Measurements from ENCODE around the gene CTTNBP2.

The CTTNBP2 gene

DNA sequence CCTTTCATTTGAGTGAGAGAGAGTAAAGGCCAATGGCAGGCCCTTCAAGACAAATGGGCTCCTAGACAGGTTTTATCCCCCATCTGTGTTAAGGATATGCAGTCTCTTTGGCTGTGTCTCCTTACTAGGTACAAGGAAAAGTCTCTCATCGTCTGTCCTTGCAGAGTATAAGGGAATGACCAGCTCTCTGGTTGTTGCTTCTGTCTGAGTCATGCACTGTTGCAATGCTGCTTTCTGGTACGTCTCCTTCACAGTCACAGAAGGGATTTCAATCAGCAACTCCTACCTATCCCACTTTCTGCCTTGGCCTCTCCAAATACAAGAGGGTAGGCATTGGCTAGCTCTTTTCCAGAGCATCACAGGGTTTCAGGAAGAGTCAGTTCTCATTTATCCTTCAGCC lies 48.1 kb downstream of the CTTNBP2 start:
- no peak for DNase-seq (ENCODE audit: low read depth in 2 of 2)

DNA sequence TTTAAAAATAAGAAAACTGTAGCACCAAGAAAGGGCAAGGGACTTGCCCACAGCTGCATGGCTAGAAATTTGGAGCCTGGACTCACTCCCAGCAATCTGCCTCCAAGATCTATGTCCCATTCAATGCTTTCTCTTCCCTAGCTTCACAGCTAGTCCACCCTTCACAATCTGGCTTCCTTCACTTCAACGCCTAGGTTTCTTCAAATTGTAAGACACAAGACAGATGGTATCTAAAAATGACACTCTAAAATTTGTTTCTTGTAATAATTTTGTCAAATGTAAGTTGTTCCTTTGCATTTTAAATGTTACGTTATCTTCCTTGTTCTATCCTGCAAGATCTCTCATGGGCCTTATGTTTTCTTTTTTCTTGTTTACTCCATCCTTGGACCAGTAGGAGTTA lies 48.6 kb downstream of the CTTNBP2 start:
- no peak for DNase-seq (ENCODE audit: low read depth in 2 of 2)

DNA sequence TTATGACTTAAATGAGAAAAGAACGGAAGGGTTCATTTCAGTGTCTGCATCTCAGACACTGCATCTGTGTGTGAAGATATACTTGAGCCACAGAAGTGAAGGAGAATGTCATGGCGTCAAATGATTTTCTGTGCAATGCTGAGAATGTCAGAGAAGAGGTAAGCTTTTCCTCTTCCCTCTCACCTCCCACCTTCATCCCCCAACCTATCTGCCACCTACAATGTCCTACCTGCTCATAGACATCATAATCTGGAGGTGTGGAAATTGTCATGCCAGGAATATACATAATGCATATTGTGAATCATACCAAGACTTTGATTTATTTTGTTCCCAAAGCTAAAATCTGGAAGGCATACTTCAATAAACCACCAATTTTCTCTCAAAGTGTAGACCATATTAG lies 53.7 kb downstream of the CTTNBP2 start:
- DNase-seq (ENCODE audit: low read depth in 2 of 2) = no peak

DNA sequence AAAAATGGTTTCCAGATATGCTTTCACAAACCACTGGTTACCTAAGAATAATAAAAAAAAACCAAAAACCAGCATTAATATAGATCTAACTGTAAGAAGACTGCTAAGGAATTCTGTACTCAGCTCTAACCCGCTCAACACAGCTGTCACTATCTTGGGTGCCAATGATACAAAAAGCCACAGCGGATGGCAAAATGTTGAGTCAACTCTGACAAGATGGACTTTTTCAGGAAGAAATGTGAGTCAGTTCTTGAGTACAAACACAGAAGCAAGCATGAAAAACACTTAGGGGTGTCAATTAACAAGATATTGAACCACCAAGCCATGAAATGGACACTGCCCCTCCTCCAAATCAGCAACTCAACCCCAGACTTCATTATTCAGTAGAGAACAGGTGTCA lies 55.0 kb downstream of the CTTNBP2 start:
- no peak for DNase-seq (ENCODE audit: low read depth in 2 of 2)

DNA sequence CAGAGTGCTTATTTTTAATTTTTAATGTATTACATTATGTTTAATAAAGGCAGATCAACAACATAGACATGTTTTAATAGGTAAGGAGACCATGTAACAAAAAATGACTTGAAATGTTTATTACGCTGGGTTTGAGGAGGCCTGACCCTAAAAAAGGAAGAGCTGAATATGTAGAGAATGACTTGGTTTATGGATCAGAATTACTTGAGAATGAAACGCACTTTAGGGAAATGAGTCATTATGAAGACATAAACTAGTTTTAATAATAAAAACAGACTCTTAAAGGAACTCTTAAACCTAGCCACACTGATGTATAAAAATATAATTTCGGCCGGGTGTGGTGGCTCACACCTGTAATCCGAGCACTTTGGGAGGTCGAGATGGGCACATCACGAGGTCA lies 56.5 kb downstream of the CTTNBP2 start:
- DNase-seq (ENCODE audit: low read depth in 2 of 2) = no peak

DNA sequence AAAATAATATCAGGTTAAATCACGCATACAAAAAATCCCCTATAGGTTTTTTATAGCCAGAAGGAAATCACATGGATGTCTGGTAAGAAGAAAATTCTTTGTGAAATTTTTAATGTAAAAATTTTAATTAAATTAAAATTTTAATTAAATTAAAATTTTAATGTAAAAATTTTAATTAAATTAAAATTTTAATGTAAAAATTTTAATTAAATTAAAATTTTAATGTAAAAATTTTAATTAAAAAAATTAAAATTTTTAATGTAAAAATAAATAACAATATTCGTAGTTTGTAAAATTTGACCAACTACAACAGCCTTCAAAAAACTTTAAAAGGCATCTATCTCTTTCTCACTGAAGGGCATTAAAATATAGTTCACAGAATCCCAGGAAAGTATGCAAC lies 61.5 kb downstream of the CTTNBP2 start:
- DNase-seq (ENCODE audit: low read depth in 2 of 2) = no peak

DNA sequence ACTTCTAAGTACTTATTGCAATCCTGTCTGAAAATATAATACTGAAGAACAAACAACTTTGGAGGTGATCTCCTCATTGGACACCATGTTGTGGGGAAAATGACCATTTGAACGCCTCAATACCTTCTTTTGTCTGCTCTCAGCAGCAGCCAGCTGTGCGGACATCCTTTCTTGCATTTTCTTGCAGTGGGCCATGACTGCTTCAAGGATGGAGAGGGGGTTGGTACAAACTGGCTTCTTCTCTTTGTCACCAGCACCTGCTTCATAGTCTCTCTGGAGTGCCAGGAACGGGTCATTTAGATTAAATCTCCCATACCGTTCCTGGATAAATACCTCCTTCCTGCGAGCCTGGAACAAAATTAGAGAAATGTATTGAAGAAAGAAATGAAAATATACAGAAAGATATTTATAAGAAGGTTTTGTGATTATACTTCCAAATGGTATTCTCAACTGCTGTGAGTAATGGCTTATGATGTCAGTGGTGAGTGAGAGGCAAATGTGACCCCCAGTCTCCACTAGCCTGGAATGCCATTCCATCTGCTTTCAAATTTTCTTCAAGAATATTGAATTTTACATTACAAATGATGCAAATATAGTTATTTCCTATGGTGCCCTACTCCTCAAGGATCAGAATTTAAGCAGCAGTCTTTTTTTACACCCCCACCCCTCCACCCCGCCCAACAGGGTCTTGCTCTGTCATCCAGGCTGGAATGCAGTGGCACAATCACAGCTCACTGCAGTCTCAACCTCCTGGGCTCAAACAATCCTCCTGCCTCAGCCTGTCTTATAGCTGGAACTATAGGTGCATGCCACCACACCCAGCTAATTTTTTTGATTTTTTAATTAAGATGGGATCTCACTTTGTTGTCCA lies 62.4 kb downstream of the CTTNBP2 start:
- no peak for DNase-seq (ENCODE audit: low read depth in 2 of 2)

DNA sequence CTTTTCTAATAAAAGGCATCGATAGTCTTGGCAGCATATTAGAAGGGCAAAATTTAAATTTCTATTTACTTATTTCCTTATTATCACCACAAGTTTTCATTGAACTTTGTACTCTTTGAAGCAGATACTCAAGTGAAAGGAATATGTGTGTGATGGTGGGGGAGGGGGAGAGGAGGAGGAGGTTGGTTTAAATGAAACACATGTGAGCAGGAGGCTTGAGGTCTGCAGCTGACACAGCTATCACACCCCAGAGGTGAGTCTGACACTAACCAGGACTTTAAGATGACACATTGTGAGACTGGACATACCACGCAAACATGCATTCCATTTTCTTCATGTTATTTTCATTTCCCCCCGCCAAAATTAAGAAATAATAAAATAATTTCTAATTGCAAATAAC lies 63.3 kb downstream of the CTTNBP2 start:
- DNase-seq (ENCODE audit: low read depth in 2 of 2) = no peak

DNA sequence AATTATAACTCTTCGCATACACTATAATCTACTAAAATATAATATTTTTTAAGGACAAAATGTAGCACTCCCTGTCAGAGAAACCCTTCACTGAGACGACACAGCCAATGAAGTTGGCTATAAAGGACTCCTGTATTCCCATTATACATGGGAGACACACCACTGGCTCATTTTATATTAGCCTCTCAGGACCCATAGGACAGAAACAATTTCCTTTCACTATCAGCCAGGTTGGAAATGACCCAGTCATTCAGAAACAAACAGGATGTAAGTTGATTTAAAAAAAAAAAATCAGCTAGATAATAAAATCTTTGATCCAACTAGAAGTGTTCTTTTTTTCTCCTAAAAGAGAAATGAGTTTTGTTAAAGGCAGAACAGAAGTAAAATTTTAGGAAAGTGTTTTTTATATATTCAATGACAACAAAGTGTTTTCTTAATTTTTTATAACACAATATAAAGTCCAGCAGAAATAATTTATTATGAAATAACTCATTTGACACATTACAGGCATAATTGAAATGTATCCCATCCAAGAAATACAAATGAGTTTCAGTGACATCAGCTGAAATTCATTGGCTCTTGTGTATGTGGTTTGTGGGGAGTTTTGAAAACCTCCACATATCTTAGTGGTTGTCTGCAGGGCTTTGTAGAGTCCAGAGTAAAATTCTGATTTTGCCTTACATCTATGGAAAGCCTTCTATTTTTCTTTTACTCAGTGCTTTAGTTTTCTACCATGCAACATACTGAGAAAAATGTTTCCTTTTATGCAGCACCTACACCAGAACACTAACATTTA lies 64.1 kb downstream of the CTTNBP2 start:
- DNase-seq (ENCODE audit: low read depth in 2 of 2) = no peak

DNA sequence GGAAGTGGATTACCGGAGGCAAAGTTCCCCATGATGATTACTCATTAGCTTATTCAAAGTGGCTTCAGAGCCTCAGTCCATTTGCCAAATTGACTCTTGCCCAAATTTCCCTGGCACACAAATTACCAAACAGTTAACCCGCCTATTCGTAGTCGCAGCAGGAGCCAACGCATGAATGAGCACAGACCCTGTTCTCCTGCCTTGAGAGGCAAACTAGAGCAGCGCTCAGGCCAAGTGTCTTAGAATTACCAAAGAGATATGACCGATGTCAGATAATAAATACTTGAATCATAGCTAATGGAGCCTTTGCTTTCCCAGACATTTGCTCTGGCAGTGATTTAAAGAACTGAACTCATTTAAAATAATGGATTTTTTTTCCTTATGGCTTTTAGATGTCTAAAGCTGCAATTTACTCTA lies 64.9 kb downstream of the CTTNBP2 start:
- no peak for DNase-seq (ENCODE audit: low read depth in 2 of 2)

DNA sequence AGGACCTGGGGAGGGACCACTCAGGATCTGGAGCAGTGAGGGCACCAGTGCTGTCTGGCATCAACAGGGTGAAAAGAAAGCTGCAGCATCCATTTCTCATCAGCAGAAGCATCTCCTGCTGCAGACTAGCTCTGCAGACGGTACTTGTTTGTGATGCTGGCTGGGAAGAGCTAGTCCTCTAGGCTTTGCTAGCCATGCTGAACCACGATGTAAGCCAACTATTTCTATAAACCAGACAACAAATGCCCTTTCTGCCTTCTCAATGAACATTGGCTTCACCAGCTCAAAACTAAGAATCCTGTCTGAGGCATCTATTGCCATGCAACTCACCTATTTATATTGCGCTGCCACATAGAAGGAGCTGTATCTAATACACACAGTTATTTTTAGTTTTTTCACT lies 65.6 kb downstream of the CTTNBP2 start:
- no peak for DNase-seq (ENCODE audit: low read depth in 2 of 2)

DNA sequence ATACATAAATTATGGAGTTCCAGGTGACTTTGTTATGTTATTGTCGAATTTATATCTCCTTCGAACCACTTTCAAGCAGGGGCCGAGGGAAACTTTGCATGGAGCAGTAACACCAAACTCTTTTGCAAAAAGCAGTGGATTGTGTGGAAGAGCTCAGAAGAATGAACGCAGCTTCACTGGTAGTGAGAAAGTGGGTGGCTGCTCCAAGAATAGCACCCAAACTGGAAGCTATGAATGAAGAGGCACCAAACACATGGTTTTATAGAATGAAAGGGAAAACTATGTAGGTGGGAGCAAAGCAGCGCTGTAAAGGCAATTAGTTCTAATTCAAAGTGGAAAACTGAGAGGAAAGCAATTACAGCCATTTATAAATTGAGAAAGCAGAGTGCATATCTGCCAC lies 67.2 kb downstream of the CTTNBP2 start:
- DNase-seq (ENCODE audit: low read depth in 2 of 2) = no peak

DNA sequence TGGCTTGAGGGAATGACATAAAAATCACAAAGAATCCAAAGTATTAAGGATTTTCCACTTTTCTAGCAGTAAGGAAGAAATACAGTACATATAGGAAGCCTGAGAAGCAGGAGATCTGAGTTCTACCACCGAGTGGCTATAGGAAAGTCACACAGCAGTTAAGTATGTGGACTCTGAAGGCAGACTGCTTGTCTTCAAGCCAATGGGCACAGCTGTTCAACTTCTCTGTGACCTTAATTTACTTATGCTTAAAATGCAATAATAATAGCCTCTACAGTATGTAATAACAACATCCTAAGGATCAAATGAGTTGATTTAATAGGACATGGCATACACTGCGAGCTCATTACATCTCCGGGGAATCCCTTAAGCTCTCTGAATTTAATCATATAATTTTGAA lies 68.0 kb downstream of the CTTNBP2 start:
- no peak for DNase-seq (ENCODE audit: low read depth in 2 of 2)

DNA sequence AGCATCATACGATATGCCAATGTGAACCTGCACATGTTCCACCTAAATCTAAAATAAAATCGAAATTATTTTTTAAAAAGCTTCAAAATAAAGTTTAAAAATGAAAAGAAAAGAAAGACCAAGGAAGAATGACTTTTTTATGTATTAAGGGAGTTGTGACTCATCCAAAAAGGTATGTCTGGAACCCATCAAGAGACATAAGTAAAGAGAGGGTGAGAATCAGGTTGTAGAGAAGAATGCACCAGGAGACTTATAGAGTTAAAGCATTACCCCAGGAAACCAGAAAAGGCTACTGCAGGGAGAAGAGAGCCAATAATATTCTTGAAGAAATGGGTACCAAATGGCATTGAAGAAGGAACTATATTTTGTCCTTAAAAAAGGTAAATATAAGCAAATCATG lies 69.8 kb downstream of the CTTNBP2 start:
- no peak for DNase-seq (ENCODE audit: low read depth in 2 of 2)

DNA sequence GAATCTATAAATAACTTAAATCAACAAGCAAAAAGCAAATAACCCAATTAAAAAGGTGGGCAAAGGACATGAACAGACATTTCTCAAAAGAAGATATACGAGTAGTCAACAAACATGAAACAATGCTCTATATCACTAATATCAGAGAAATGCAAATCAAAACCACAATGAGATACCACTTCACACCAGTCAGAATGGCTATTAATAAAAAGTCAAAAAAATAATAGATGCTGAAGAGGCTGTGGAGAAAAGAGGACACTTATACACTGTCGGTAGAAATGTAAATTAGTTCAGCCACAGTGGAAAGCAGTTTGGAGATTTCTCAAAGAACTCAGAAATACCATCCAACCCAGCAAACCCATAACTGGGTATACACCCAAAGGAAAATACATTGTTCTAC lies 70.6 kb downstream of the CTTNBP2 start:
- DNase-seq (ENCODE audit: low read depth in 2 of 2) = no peak

DNA sequence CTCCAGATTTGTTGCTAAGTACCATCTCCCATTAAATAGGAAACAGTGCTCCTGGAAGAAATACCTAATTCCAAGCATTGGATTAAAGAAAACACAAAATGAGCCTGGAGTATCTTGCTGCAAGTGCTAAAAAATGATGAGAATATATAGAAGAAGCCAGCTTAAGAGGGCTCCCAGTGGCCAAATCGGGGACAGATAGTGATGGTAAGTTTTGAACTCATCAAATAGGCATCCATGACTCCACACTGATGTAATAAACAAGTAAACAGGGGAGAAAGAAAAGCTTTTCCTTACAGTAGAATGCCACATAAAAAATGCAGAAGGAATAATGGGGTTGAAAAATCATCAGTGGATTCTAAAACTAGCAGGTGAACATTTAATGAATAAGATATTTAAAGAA lies 72.4 kb downstream of the CTTNBP2 start:
- DNase-seq (ENCODE audit: low read depth in 2 of 2) = no peak

DNA sequence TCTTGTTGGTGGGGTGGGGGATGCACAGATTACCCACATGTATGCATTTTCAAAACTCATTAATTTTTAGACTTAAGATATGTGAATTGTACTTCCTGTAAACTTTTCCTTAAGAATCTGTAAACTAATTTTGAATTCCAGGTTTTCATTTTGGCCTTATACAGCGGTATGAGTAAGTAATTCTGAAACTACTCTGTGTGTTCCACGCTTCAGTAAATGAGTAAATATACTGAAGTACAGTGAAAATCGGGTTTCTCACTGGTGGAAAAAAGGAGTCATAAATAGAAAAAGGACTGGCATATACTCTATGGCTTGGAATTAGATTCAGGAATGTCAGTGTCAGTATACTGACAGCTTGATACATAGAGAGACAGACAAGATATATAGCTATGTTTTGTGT lies 72.8 kb downstream of the CTTNBP2 start:
- DNase-seq (ENCODE audit: low read depth in 2 of 2) = no peak

DNA sequence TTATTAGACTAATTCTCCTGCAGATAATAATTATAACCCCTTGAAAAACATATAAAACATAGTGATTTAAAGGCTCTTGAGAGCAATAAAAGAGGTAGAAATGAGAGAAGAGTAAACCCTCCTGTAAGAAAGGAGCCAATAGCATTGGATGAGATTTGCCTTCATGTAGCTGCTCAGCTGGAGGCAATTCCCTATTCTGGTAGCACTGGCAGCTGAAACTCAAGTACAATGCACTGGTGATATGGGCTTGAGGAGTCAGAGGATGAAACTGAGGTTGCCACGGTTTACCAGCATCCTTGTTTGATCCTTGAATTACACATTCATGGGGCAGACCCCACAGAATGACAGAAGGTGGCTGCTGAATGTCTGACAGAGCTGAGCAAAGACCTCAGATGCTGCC lies 76.4 kb downstream of the CTTNBP2 start:
- no peak for DNase-seq (ENCODE audit: low read depth in 2 of 2)

DNA sequence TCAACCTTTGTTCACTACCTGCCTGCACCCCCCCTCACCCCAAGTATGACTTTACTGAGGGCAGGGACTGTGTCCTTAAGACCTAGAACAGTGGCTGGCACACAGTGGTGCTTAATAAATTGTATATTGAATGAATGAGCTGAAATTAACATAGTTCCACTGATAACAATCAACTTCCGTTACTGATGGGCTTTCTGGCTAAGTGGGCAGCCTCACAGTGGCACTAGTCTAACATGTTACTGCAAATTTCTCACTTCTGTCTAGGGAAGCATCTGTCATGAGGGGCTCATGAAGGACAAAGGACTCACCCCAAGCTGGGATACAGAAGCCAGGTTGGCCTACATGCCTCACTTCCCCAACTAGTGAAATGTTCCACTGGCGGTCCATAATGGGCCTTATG lies 79.3 kb downstream of the CTTNBP2 start:
- DNase-seq (ENCODE audit: low read depth in 2 of 2) = no peak

DNA sequence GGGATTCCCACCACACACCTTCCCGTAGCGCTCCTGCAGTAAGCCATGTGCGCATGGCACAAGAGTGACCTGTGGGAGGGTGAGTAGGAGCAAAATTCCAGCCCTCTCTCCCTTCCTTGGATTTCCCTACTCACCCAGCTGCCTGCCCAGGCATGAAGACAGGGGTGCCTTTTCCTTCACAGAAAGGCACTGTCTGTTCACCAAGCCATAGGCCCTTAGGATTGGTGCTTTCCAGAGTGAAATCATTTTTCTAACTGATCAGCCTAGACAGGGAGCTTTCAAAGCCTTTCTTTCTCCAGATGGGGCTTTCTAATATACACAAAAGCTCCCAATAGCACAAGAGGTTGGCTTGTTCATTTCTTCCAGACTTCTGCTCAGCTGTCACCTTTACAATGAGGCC lies 79.7 kb downstream of the CTTNBP2 start:
- no peak for DNase-seq (ENCODE audit: low read depth in 2 of 2)

DNA sequence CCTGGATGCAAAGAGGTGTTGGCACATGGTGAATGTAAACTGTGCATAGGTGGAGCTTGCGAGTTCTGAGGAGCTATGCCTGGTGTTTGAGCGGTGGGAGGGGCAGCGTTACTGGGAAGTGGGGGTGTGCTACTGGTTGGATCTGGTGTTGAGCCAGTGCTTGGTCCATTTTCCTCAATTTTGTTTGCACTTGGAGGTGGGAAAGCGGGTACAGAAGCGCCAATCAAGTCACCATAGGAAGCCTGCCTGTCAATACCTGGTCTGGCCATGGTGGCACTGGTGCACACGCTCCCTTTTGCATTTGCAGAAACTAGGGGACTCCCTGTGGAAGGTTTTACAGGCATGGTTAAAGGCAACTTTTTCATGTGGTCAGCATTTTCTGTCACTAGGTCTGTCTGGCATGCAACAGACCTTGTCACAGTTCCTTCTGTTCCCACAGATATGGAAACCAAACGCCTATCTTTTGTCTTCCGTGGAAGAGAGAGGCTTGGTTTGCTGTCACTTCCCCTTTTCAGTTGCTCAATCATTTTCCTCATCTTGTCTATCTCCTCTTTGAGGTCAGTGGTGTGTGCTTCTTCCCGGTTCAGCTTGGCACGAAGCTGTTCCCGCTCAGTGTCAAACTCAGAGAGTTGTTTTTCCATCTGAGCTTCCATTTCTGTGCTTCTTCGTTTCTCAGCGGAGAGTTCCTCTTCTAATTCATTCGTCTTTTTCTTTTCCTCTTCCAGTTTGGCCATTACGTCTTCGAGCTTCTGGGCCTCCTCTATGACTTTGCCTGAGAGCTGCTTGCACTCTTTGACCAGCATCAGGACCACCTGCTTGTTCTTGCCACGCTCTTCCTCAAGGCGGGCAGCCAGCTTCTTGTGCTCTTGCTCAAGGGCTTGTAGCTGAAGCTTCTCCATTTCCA lies 81.1 kb downstream of the CTTNBP2 start:
- no peak for DNase-seq (ENCODE audit: low read depth in 2 of 2)

DNA sequence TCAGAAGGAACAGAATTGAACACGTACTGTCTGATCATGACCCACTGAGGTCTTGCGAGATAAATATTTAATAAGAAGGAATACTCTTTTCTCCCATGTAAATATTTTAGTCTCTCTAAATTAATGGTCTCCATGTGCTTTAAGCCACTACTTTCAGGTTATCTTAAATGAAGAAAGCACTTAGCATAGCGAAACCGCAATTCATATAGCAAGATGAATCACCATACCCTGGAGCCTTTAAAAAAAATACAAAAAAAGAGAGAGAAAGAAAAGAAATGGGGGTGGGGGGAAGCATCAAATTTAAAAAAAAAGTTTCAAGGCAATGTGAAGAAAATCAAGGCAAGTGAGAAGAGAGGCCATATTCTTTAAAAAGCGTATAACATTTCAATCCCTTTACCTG lies 82.5 kb downstream of the CTTNBP2 start:
- no peak for DNase-seq (ENCODE audit: low read depth in 2 of 2)
